Muscle layer of colon (tissue), 2 donors: ENCODE data around the gene GRID1.

Experiments
- H3K27ac ChIP-seq: one replicate; pipeline ENCODE4 v1.7.0; 2013; ENCODE audit warnings: low read depth, mild to moderate bottlenecking, low read length, moderate library complexity
- H3K27me3 ChIP-seq, 2 donors: one replicate each; pipeline ENCODE4 v1.7.0; 2013; ENCODE audit warnings: low read length in 2 of 2, mild to moderate bottlenecking in 2 of 2; ENCODE audit not compliant: insufficient read depth in 2 of 2, control insufficient read depth in 1 of 2
- H3K36me3 ChIP-seq: one replicate; pipeline ENCODE4 v1.7.0; 2013; ENCODE audit warnings: mild to moderate bottlenecking, low read length; ENCODE audit not compliant: insufficient read depth
- H3K4me1 ChIP-seq: one replicate; pipeline ENCODE4 v1.7.0; 2013; ENCODE audit warnings: mild to moderate bottlenecking, low read length; ENCODE audit not compliant: insufficient read depth
- H3K4me3 ChIP-seq, 2 donors: one replicate each; pipeline ENCODE4 v1.7.0; 2013; ENCODE audit warnings: low read length in 2 of 2, low read depth in 1 of 2, mild to moderate bottlenecking in 1 of 2, moderate library complexity in 1 of 2
- H3K9ac ChIP-seq: one replicate; pipeline ENCODE4 v1.7.0; 2013; ENCODE audit warnings: low read length
- H3K9me3 ChIP-seq: one replicate; pipeline ENCODE4 v1.7.0; 2013; ENCODE audit warnings: mild to moderate bottlenecking, low read length
- donor health status: abdominal sarcoma.
- donor health status: Adenocarcinoma of cecum.

The GRID1 gene

DNA sequence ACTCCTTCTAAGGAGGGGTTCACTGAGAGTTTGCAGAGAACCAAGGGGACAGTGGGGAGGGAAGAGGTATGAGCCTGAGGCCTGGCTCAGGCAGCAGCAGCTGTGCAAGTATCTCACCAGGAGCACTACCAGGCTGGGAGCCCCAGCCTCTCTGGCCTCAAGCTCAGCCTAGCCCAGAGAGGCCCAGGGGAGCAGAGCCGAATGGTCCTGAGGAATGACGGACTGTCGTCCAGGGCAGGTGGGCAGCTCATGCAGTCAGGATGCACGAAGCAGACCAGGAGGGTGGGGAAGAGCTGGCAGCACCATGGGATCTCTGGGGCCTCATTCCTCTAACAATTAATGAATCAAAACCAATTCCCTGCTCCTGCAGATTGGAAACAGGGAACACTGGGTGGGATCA, 151.5 kb downstream of the GRID1 start:
- Histone ChIP-seq H3K9ac (no peak overlapping the region), H3K4me3 (no peak overlapping the region), H3K9me3 (no peaks in the 10 kb centered on the region), H3K4me1 (no peaks in the 10 kb centered on the region), H3K27me3 (no peaks in the 10 kb centered on the region), H3K27ac (no peak overlapping the region), H3K36me3 (no peaks in the 10 kb centered on the region)

DNA sequence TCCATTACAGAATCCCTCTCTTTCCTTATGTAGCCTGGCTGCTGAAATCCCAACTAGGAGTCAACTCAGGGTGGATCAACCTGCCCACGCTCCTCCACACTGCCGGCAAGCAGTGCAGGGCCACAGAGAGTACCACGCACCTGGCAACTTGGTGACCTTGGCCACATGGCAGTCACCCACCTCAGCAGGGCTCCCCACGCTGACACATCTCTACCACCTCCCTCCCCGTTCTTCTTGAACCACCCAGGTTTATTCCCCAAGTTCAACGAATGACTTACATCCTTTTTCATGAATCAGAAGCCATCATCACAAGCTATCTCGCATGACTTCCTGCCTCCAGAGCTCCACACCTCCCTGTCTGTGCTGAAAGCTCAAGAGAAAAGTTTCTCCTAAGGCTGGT, 153.4 kb downstream of the GRID1 start:
- no peaks in the 10 kb centered on the region for H3K36me3 ChIP-seq
- no peaks in the 10 kb centered on the region for H3K9me3 ChIP-seq
- H3K27ac ChIP-seq: no peak overlapping the region
- H3K27me3 ChIP-seq: no peaks in the 10 kb centered on the region
- no peak overlapping the region for H3K9ac ChIP-seq
- no peaks in the 10 kb centered on the region for H3K4me1 ChIP-seq
- no peak overlapping the region for H3K4me3 ChIP-seq

GRCh38 chr10:86212391-86212700, 154.2 kb downstream of the GRID1 start:
- H3K4me1 ChIP-seq: no peaks in the 10 kb centered on the region
- H3K27me3 ChIP-seq: no peaks in the 10 kb centered on the region
- no peak overlapping the region for H3K4me3 ChIP-seq
- H3K27ac ChIP-seq: no peak overlapping the region
- no peaks in the 10 kb centered on the region for H3K36me3 ChIP-seq
- H3K9ac ChIP-seq: no peak overlapping the region
- H3K9me3 ChIP-seq: no peaks in the 10 kb centered on the region

GRCh38 chr10:86211691-86212390, 154.8 kb downstream of the GRID1 start:
- Histone ChIP-seq H3K36me3 (no peaks in the 10 kb centered on the region), H3K9me3 (no peaks in the 10 kb centered on the region), H3K9ac (no peak overlapping the region), H3K27me3 (no peaks in the 10 kb centered on the region), H3K4me3 (no peak overlapping the region), H3K27ac (no peak overlapping the region), H3K4me1 (no peaks in the 10 kb centered on the region)

- no peak overlapping the region for H3K4me3 ChIP-seq
- H3K9me3 ChIP-seq: no peaks in the 10 kb centered on the region
- H3K27ac ChIP-seq: no peak overlapping the region
- no peaks in the 10 kb centered on the region for H3K36me3 ChIP-seq
- no peak overlapping the region for H3K9ac ChIP-seq
- H3K27me3 ChIP-seq: no peaks in the 10 kb centered on the region
- no peaks in the 10 kb centered on the region for H3K4me1 ChIP-seq
Observed at GRCh38 chr10:86210416-86210815, 156.2 kb downstream of the GRID1 start.

GRCh38 chr10:86209726-86210125, 156.9 kb downstream of the GRID1 start:
- H3K9ac ChIP-seq: no peak overlapping the region
- no peak overlapping the region for H3K4me3 ChIP-seq
- no peak overlapping the region for H3K27ac ChIP-seq
- no peaks in the 10 kb centered on the region for H3K36me3 ChIP-seq
- H3K27me3 ChIP-seq: no peaks in the 10 kb centered on the region
- no peaks in the 10 kb centered on the region for H3K9me3 ChIP-seq
- H3K4me1 ChIP-seq: no peaks in the 10 kb centered on the region

DNA sequence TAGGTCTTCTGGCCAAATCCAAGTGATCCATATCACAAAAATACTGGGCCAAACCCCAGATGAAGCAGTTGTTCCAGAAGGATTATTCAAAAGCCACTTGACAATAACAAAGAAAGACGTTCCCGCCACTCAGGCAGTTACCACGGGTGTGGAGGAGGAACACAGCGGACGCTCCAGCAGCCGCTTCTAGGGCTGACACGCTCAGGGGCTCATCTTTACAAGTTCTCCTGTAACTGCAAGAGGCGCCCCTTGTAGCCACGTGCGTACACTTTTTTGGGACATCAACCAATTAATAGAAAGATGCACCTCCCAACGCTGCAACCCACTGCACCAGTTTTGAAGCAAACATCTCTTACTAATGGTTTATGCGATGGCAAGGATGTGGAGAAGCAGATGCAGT, 159.4 kb downstream of the GRID1 start:
- H3K9me3 ChIP-seq: no peaks in the 10 kb centered on the region
- no peaks in the 10 kb centered on the region for H3K36me3 ChIP-seq
- no peak overlapping the region for H3K9ac ChIP-seq
- H3K27ac ChIP-seq: no peak overlapping the region
- no peak overlapping the region for H3K4me3 ChIP-seq
- H3K4me1 ChIP-seq: no peaks in the 10 kb centered on the region
- H3K27me3 ChIP-seq: no peaks in the 10 kb centered on the region

- Histone ChIP-seq H3K36me3 (no peaks in the 10 kb centered on the region), H3K4me1 (no peaks in the 10 kb centered on the region), H3K9ac (no peak overlapping the region), H3K4me3 (no peak overlapping the region), H3K27ac (no peak overlapping the region), H3K9me3 (no peaks in the 10 kb centered on the region), H3K27me3 (no peaks in the 10 kb centered on the region)
Observed at GRCh38 chr10:86206240-86206579, 160.4 kb downstream of the GRID1 start.

- Histone ChIP-seq H3K4me1 (no peaks in the 10 kb centered on the region), H3K9ac (no peak overlapping the region), H3K4me3 (no peak overlapping the region), H3K9me3 (no peaks in the 10 kb centered on the region), H3K36me3 (no peaks in the 10 kb centered on the region), H3K27me3 (no peaks in the 10 kb centered on the region), H3K27ac (no peak overlapping the region)
Observed at GRCh38 chr10:86205306-86206239, 161.0 kb downstream of the GRID1 start.

DNA sequence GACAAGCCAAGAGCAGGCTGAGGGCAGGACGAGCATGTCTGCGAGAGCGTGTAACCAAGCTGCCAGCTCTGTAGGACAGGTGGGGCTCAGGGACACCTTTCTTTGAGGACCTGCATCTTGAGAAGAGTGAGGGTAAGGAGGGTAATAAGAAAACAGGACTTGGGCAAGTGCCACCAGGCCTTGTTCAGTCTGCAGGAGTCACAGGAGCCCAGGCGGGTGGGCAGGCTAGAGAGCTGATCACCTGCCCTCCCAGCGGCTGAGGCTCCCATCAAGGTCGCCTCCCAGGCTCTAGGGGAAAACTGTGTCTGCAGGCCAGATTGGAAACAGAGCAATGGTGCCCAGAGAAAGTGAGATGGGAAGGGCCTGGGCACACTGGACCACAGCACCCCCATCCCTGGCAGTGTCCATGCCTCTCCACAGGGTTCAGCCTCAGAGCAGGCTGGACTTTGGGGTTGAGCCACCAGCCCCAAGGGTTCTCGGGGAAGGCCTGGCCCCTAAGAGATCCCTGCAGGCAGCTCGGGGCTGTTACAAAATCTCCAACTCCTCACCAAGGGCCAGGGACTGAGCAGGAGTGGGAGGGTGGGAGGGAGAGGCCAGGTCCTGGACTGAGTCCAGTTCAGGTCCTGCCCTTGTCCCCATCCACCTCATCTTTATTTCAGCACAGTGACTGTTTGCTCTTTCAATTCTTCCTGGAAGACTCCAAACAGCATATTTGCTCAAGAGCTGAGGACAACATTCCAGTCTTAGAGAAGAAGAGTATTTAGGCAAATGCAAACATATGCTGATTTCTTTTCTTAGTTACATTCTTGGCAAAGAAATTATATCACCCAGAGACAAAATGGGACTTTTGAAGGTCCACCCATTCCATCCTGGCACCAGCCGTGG, 161.9 kb downstream of the GRID1 start:
- Histone ChIP-seq H3K36me3 (no peaks in the 10 kb centered on the region), H3K9ac (no peak overlapping the region), H3K4me3 (no peak overlapping the region), H3K27me3 (no peaks in the 10 kb centered on the region), H3K4me1 (no peaks in the 10 kb centered on the region), H3K9me3 (no peaks in the 10 kb centered on the region), H3K27ac (no peak overlapping the region)

DNA sequence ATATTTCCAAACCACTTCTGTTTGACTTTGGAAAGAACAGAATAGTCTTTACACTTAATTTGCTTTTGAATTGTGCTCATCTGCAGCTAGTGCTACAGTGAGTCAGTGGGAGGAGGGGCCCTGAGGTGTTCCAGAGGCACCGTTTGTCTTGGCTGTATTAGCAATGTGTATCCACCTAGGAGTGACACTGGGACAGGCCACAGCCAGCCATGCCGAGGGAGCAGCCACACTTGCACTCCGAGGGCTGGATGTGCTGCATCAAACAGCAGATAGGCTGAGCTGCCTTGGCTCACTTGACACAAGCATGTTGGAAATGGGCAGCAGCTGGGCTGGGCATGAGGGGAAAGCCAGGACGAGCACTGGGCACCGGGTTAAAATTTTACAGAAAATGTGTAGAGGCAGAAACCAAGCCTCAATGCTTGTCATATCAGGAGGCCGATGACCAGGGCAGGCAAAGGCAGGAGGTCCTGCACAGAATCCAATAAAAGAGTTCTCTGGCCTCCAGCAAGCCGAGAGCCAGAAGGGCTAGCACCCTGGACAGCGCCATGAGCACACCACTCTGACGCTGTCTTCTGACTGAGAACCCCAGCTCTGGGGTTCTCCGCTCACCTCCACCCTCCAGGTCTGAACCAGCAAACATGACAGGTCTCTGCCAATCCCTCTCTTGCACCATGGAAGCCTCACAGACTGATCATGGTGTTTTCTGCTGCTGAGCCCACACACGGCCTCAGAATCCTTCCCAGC, 163.3 kb downstream of the GRID1 start:
- Histone ChIP-seq H3K4me3 (no peak overlapping the region), H3K36me3 (no peaks in the 10 kb centered on the region), H3K9ac (no peak overlapping the region), H3K4me1 (no peaks in the 10 kb centered on the region), H3K27me3 (no peaks in the 10 kb centered on the region), H3K9me3 (no peaks in the 10 kb centered on the region), H3K27ac (no peak overlapping the region)
